Esophagus (tissue), 2 donors: Measurements from ENCODE around the gene CLIP1. TPM values are rescaled to one million over a fixed set of nuclear protein-coding genes. Genes with fewer than 3 reads are reported as not detected.

ENCODE experiments used
- H3K27ac ChIP-seq, 2 donors: one replicate each; pipeline ENCODE4 v1.5.1; 2013; ENCODE audit warnings: low read depth in 2 of 2, mild to moderate bottlenecking in 2 of 2, inconsistent platforms in 1 of 2, low read length in 1 of 2, moderate library complexity in 1 of 2
- H3K27me3 ChIP-seq, 2 donors: one replicate each; pipeline ENCODE4 v1.6.1; 2013; ENCODE audit warnings: low read length in 2 of 2, control low read depth in 1 of 2, mild to moderate bottlenecking in 1 of 2; ENCODE audit not compliant: insufficient read depth in 2 of 2, control insufficient read depth in 1 of 2
- H3K36me3 ChIP-seq, 2 donors: one replicate each; pipeline ENCODE4 v1.6.1; 2013; ENCODE audit warnings: low read length in 1 of 2; ENCODE audit not compliant: control insufficient read depth in 2 of 2, insufficient read depth in 2 of 2
- H3K4me1 ChIP-seq, 2 donors: one replicate each; pipeline ENCODE4 v1.6.1; 2013; ENCODE audit warnings: low read length in 1 of 2; ENCODE audit not compliant: control insufficient read depth in 2 of 2, insufficient read depth in 2 of 2
- H3K4me3 ChIP-seq, 2 donors: one replicate each; pipeline ENCODE4 v1.5.1; 2013; ENCODE audit warnings: low read length in 2 of 2, mild to moderate bottlenecking in 2 of 2, low read depth in 1 of 2, moderate library complexity in 1 of 2
- H3K9me3 ChIP-seq, 2 donors: one replicate each; pipeline ENCODE4 v1.6.1; 2013; ENCODE audit warnings: mild to moderate bottlenecking in 2 of 2, low read depth in 1 of 2, low read length in 1 of 2, moderate library complexity in 1 of 2; ENCODE audit not compliant: control insufficient read depth in 2 of 2, insufficient read depth in 1 of 2
- WGBS, 2 donors: extraction: QIAGEN DNeasy Blood & Tissue Kit; methylation state at CpG; one replicate each; pipeline ENCODE4 v1.1.7; 2013; 5-methylcytosine and 5-hydroxymethylcytosine counted together
- polyA plus RNA-seq, 2 donors: library from polyadenylated mRNA; stranded (reverse); fragments of 200-250 nt; gene quantifications; one replicate each; pipeline ENCODE4 v1.2.3, GENCODE V29; 2013
- donor health status: healthy with polysubstance abuse.
- donor health status: Bipolar disorder and iron deficiency.

Gene CLIP1
- polyA plus RNA-seq, 2 donors, result 50.0 to 52.3 TPM

DNA sequence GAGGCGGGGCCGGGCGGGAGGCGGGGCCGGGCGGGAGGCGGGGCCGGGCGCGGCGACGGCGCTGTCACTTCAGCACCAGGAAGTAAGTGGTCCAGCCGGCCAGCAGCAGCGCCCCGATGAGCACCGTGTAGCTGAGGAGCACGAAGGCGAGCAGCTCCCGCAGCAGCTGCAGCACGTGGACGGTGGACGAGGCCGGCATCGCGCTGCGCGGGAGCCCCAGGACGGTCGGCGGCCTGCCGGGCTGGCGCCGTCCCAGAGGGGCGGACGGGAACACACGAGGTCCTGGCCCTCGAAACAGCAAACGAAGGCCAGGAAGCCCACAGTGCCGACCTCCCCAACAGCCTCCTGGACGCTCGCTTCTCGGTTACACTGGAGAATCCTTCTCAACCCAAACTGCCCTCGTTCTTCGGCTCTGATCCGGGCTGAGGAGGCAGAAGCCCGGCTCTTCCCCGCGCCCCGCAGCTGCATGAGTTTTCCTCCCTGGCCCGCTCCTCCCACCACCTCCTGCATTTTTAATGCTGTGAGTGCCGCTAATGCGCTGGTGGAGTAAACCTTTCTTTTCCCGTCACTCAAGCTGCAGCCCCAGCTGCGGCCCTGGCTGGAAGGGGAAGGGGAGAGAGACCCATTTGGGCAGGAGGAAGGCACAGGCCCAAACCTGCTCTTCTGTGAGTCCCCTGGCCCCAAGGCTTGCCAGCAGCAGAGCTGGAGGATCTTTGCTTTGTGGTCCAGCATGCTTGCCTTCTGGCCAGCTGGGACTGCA lies 195.9 kb downstream of the CLIP1 start:
- peak overlapping the region; percentile 44 to 45 for H3K27ac ChIP-seq
- peaks cover 3 to 13% of the 10 kb centered on the region in 2 donors for H3K4me1 ChIP-seq
- WGBS, 2 donors, result 7 to 9% methylated on average over 47 to 55 of the region's 55 CpGs
- peaks cover 6 to 9% of the 10 kb centered on the region in 2 donors for H3K36me3 ChIP-seq
- no peaks in the 10 kb centered on the region for H3K27me3 ChIP-seq
- peak overlapping the region; percentile 11 to 46 for H3K4me3 ChIP-seq
- H3K9me3 ChIP-seq, result peaks cover 0 to 2% of the 10 kb centered on the region in 2 donors

DNA sequence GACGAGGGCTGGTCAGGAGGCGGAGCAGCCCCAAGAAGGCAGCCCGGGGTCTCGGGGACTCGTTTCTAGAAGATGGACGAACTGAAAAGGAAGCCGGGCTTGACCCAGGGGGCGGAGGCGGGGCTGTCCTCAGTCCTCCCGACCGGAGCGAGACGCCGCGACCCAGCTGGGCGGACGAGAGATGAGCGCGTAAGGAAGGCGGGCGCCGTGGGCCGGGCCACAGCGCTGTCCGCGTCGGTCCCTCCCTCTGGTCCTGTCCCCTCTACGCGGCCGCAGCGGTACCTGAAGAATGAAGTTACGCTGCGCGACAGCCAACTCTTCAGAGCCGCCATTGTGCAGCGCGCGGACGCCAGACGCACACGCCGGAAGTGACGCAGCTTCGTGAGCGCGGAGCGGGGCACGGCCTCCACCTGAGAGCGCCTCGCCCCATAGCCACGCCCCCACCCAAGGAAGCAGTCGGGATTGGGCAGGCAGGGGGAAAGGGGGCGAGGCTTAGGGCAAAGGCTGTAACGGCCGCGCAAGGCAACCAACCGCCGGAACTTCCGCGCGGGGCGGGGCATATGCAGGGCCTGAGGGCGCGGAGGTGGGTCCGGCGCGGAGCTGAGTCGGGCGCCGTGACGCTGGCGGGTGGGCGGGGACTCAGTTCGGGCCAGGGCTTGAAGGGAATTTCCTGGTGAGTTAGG lies 196.6 kb downstream of the CLIP1 start, which contains the start of gene DIABLO:
DIABLO (minus strand) TSS at position 370 of the 683 bp plus-strand sequence; CDS start at position 332, 38 bp downstream.
- Histone ChIP-seq H3K36me3 (peaks cover 3 to 11% of the 10 kb centered on the region in 2 donors), H3K4me1 (peaks cover 3 to 13% of the 10 kb centered on the region in 2 donors), H3K4me3 (peak within 1 kb of the TSS; percentile 70 to 84), H3K27ac (peak within 1 kb of the TSS; percentile 96 to 100), H3K27me3 (no peaks in the 10 kb centered on the region), H3K9me3 (peaks cover 0 to 2% of the 10 kb centered on the region in 2 donors)
- WGBS, 2 donors, result 0% methylated on average over 66 to 74 of the region's 74 CpGs

Other genes starting within 250 kb of the CLIP1 start
- gene IL31, start 248.4 kb downstream of the CLIP1 start, polyA plus RNA-seq, result not detected
- under 1 TPM in 1 of 2 donors, not detected in 1; 0.21 TPM for gene LRRC43, start 239.5 kb downstream of the CLIP1 start, polyA plus RNA-seq
- 1 to 10 TPM in 1 of 2 donors, under 1 TPM in 1; 0.62 to 1.4 TPM for gene B3GNT4, start 219.0 kb downstream of the CLIP1 start, polyA plus RNA-seq
- 10 to 100 TPM; 17.9 to 31.1 TPM for gene DIABLO, start 196.6 kb downstream of the CLIP1 start, polyA plus RNA-seq
- gene VPS33A, start 156.2 kb downstream of the CLIP1 start, polyA plus RNA-seq, result 1 to 10 TPM; 6.1 to 8.6 TPM
- gene ZCCHC8, start 78.3 kb upstream of the CLIP1 start, polyA plus RNA-seq, result 10 to 100 TPM; 15.4 to 27.6 TPM
- gene RSRC2, start 104.3 kb upstream of the CLIP1 start, polyA plus RNA-seq, result 10 to 100 TPM; 44.0 to 49.8 TPM
- gene KNTC1, start 104.6 kb upstream of the CLIP1 start, polyA plus RNA-seq, result 10 to 100 TPM in 1 of 2 donors, 1 to 10 TPM in 1; 9.6 to 22.9 TPM